Keratinocyte (primary cell): ENCODE data around the gene LMNA. TPM values are rescaled to one million over a fixed set of nuclear protein-coding genes. Genes with fewer than 3 reads are reported as not detected.

ENCODE experiments used
- DNase-seq: peaks from one replicate; pipeline ENCODE4 v3.0.0-alpha.2; 2011; ENCODE audit warnings: low read depth, missing footprints, low spot score
- FAIRE-seq: peaks from 2 replicates; lab custom pipeline; 2011; peaks lifted over from hg19 to GRCh38; lab: Jason Lieb, UNC
- H2AFZ ChIP-seq: 2 replicates; pipeline ENCODE4 v1.6.0; 2012; ENCODE audit warnings: low read length, control low read depth, inconsistent platforms; ENCODE audit not compliant: control insufficient read depth
- H3K27ac ChIP-seq: 2 replicates; pipeline ENCODE4 v1.5.1; 2011; ENCODE audit warnings: low read length; ENCODE audit not compliant: control insufficient read depth, insufficient read depth
- H3K27me3 ChIP-seq: 3 replicates; pipeline ENCODE4 v1.6.0; 2011; ENCODE audit warnings: low read length; ENCODE audit not compliant: control insufficient read depth, insufficient read depth; ENCODE audit errors: extremely low read depth
- H3K36me3 ChIP-seq, 2 experiments: 2 replicates in 1 of 2; 3 replicates in 1 of 2; pipeline ENCODE4 v1.5.1; 2011; ENCODE audit warnings: low read length in 2 of 2, mild to moderate bottlenecking in 1 of 2; ENCODE audit not compliant: control insufficient read depth in 2 of 2, insufficient read depth in 2 of 2; ENCODE audit errors: extremely low read depth in 1 of 2
- H3K4me1 ChIP-seq: 3 replicates; pipeline ENCODE4 v1.5.1; 2011; ENCODE audit warnings: low read length; ENCODE audit not compliant: control insufficient read depth, insufficient read depth; ENCODE audit errors: extremely low read depth
- H3K4me2 ChIP-seq: 3 replicates; pipeline ENCODE4 v1.6.0; 2011; ENCODE audit warnings: low read depth, low read length; ENCODE audit not compliant: control insufficient read depth, insufficient read depth; ENCODE audit errors: extremely low read depth
- H3K4me3 ChIP-seq, 3 experiments: fragments of 200-600 bp in 1 of 3; sonication (generic) in 1 of 3; 2 replicates in 2 of 3; 3 replicates in 1 of 3; pipeline ENCODE4 v1.5.1; 2011 to 2016; ENCODE audit warnings: low read length in 3 of 3, mild to moderate bottlenecking in 3 of 3, control low read depth in 2 of 3, inconsistent platforms in 1 of 3, low read depth in 1 of 3, mixed read lengths in 1 of 3, mixed run types in 1 of 3, moderate library complexity in 1 of 3; ENCODE audit not compliant: control insufficient read depth in 2 of 3, insufficient read depth in 2 of 3; ENCODE audit errors: extremely low read depth in 1 of 3
- H3K79me2 ChIP-seq: 2 replicates; pipeline ENCODE4 v1.6.0; 2012; ENCODE audit warnings: low read length; ENCODE audit not compliant: control insufficient read depth, insufficient read depth
- H3K9ac ChIP-seq: 3 replicates; pipeline ENCODE4 v1.6.0; 2011; ENCODE audit warnings: low read length; ENCODE audit not compliant: control insufficient read depth, insufficient read depth; ENCODE audit errors: extremely low read depth
- H3K9me1 ChIP-seq: 3 replicates; pipeline ENCODE4 v1.6.0; 2011; ENCODE audit warnings: low read length; ENCODE audit not compliant: control insufficient read depth, insufficient read depth; ENCODE audit errors: extremely low read depth
- H3K9me3 ChIP-seq: 2 replicates; pipeline ENCODE4 v1.5.1; 2012; ENCODE audit warnings: low read depth, low read length; ENCODE audit not compliant: control insufficient read depth
- H4K20me1 ChIP-seq: 3 replicates; pipeline ENCODE4 v1.6.0; 2011; ENCODE audit warnings: low read length; ENCODE audit not compliant: control insufficient read depth, insufficient read depth; ENCODE audit errors: extremely low read depth
- CTCF ChIP-seq, 3 experiments: IDR thresholded peaks in 1 of 3; conservative IDR thresholded peaks in 1 of 3; optimal IDR thresholded peaks in 1 of 3; 2 replicates in 2 of 3; 3 replicates in 1 of 3; pipeline versions ENCODE3 to v1.5.1; 2011; ENCODE audit warnings: low read length in 3 of 3, mild to moderate bottlenecking in 3 of 3, moderate library complexity in 2 of 3, control low read depth in 1 of 3, inconsistent platforms in 1 of 3; ENCODE audit not compliant: insufficient read depth in 2 of 3; ENCODE audit errors: extremely low read depth in 1 of 3
- EZH2 ChIP-seq: IDR thresholded peaks from one replicate; pipeline ENCODE4 v1.6.1; 2012; ENCODE audit warnings: inconsistent platforms, mild to moderate bottlenecking, low read length, moderate library complexity
- dilution Hi-C: fragments of 300-500 bp; cut with MboI; formaldehyde crosslinking; loops from one replicate; pipeline ENCODE4 v1.7.0; 2020; ENCODE audit warnings: low sequenced_read_pairs; ENCODE audit not compliant: extremely low pct_ligation_motif_present
- polyA plus RNA-seq, 5 experiments: library from polyadenylated mRNA; depleted of rRNA in 3 of 5; stranded (reverse) in 3 of 5; stranded (forward) in 1 of 5; unstranded in 1 of 5; fragments of >200 nt; gene quantifications; 1 replicate in 1 of 5; 2 replicates in 3 of 5; 3 replicates in 1 of 5; pipeline versions ENCODE4 v1.2.1 to v1.2.3, GENCODE V29; 2011 to 2012; ENCODE audit warnings: missing spikeins in 2 of 5, low read depth in 1 of 5, low replicate concordance in 1 of 5

LMNA gene
- polyA plus RNA-seq, 1 donor (not counting 4 experiments of a cell fraction or from before 2014, with no cell fraction given), result 444 TPM

- Histone ChIP-seq H2AFZ (no peak overlapping the region), H3K79me2 (no peaks in the 10 kb centered on the region), H3K27ac (no peak overlapping the region), H3K9ac (no peak overlapping the region), H4K20me1 (no peaks in the 10 kb centered on the region), H3K36me3 (no peaks in the 10 kb centered on the region), H3K27me3 (no peaks in the 10 kb centered on the region), H3K9me1 (no peaks in the 10 kb centered on the region), H3K4me3 (no peak overlapping the region), H3K9me3 (no peaks in the 10 kb centered on the region), H3K4me2 (no peak overlapping the region), H3K4me1 (no peaks in the 10 kb centered on the region)
- FAIRE-seq (no peak), DNase-seq (no peak)
- TF ChIP-seq EZH2 (no peak), CTCF (optimal IDR thresholded peaks at IDR 0.05 in 1 of 3, IDR thresholded peaks at IDR 0.05 in 1 of 3, conservative IDR thresholded peaks at IDR 0.05 in 1 of 3; ENCODE audit: extremely low read depth in 1 of 3, insufficient read depth in 2 of 3, low read length in 3 of 3) (no peak)
- dilution Hi-C loops, result no loop called here
Measured at GRCh38 chr1:156090138-156090839, 24.2 kb upstream of the LMNA start.

GRCh38 chr1:156090840-156091188, 23.7 kb upstream of the LMNA start:
- H3K27ac ChIP-seq, result no peak overlapping the region
- no peak for TF ChIP-seq EZH2
- peak; percentile 78 to 86 (median 81) for TF ChIP-seq CTCF (optimal IDR thresholded peaks at IDR 0.05 in 1 of 3, IDR thresholded peaks at IDR 0.05 in 1 of 3, conservative IDR thresholded peaks at IDR 0.05 in 1 of 3; ENCODE audit: extremely low read depth in 1 of 3, insufficient read depth in 2 of 3, low read length in 3 of 3)
- H3K4me1 ChIP-seq, result peaks cover 4% of the 10 kb centered on the region
- no peak overlapping the region for H3K4me2 ChIP-seq
- no peaks in the 10 kb centered on the region for H3K9me3 ChIP-seq
- FAIRE-seq (peak; percentile 41), DNase-seq (peak; percentile 58)
- no peak overlapping the region for H3K9ac ChIP-seq
- H3K4me3 ChIP-seq, result no peak overlapping the region
- no peaks in the 10 kb centered on the region for H3K27me3 ChIP-seq
- H2AFZ ChIP-seq, result no peak overlapping the region
- no peaks in the 10 kb centered on the region for H3K36me3 ChIP-seq
- dilution Hi-C loops, result no loop called here
- H3K9me1 ChIP-seq, result no peaks in the 10 kb centered on the region
- H3K79me2 ChIP-seq, result no peaks in the 10 kb centered on the region
- H4K20me1 ChIP-seq, result no peaks in the 10 kb centered on the region
